Neural progenitor cell (in vitro differentiated cells): ENCODE measurements around the gene MYBPHL. TPM values are rescaled to one million over a fixed set of nuclear protein-coding genes. Genes with fewer than 3 reads are reported as not detected.

Experiments
- DNase-seq: peaks from one replicate; pipeline ENCODE4 v3.0.0-alpha.2; 2016; ENCODE audit warnings: low spot score
- H2AFZ ChIP-seq: fragments of 200-600 bp; sonication (generic); replicated peaks from 2 replicates; pipeline ENCODE4 v1.6.1; 2016; ENCODE audit warnings: antibody characterized with exemption
- H3F3A ChIP-seq: fragments of 200-600 bp; sonication (generic); 2 replicates; pipeline ENCODE4 v1.6.1; 2016; ENCODE audit warnings: antibody characterized with exemption, low read depth
- H3K27ac ChIP-seq: fragments of 200-600 bp; sonication (generic); 2 replicates; pipeline ENCODE4 v1.5.1; 2016; ENCODE audit warnings: mild to moderate bottlenecking
- H3K27me3 ChIP-seq: fragments of 200-600 bp; sonication (generic); 2 replicates; pipeline ENCODE4 v1.6.1; 2016; ENCODE audit warnings: mild to moderate bottlenecking, moderate library complexity
- H3K36me3 ChIP-seq: fragments of 200-600 bp; sonication (generic); 2 replicates; pipeline ENCODE4 v1.5.1; 2016
- H3K4me1 ChIP-seq: fragments of 200-600 bp; sonication (generic); 2 replicates; pipeline ENCODE4 v1.6.1; 2016; ENCODE audit warnings: mixed run types
- H3K4me2 ChIP-seq: fragments of 200-600 bp; sonication (generic); 2 replicates; pipeline ENCODE4 v1.6.1; 2016
- H3K4me3 ChIP-seq: fragments of 200-600 bp; sonication (generic); 2 replicates; pipeline ENCODE4 v1.5.1; 2016
- H3K79me2 ChIP-seq: fragments of 200-600 bp; sonication (generic); 2 replicates; pipeline ENCODE4 v1.6.1; 2016; ENCODE audit warnings: low read depth
- H3K9ac ChIP-seq: fragments of 200-600 bp; sonication (generic); 2 replicates; pipeline ENCODE4 v1.6.1; 2016
- H3K9me3 ChIP-seq: fragments of 200-600 bp; sonication (generic); 2 replicates; pipeline ENCODE4 v1.5.1; 2016; ENCODE audit warnings: low read depth
- H4K20me1 ChIP-seq: fragments of 200-600 bp; sonication (generic); 2 replicates; pipeline ENCODE4 v1.6.1; 2016; ENCODE audit warnings: low read depth
- H3K27ac Mint-ChIP-seq: 3 replicates; pipeline ENCODE4 v1.8.0; 2021; ENCODE audit warnings: mixed read lengths
- H3K27me3 Mint-ChIP-seq: 2 replicates; pipeline ENCODE4 v1.8.0; 2022; ENCODE audit warnings: low read depth, mild to moderate bottlenecking, inconsistent platforms, moderate library complexity, mixed read lengths; ENCODE audit not compliant: insufficient read depth
- H3K36me3 Mint-ChIP-seq: 3 replicates; pipeline ENCODE4 v1.8.0; 2021; ENCODE audit warnings: mixed read lengths
- H3K4me1 Mint-ChIP-seq: 3 replicates; pipeline ENCODE4 v1.8.0; 2021; ENCODE audit warnings: mixed read lengths
- H3K4me3 Mint-ChIP-seq: 3 replicates; pipeline ENCODE4 v1.8.0; 2021; ENCODE audit warnings: mild to moderate bottlenecking, moderate library complexity, mixed read lengths
- H3K9me3 Mint-ChIP-seq: 3 replicates; pipeline ENCODE4 v1.8.0; 2020; ENCODE audit warnings: mixed read lengths
- CTCF ChIP-seq: fragments of 200-600 bp; sonication (generic); IDR thresholded peaks from 2 replicates; pipeline ENCODE4 v1.5.1; 2017; ENCODE audit warnings: antibody characterized with exemption, mild to moderate bottlenecking
- EZH2 ChIP-seq: fragments of 200-600 bp; sonication (generic); IDR thresholded peaks from 2 replicates; pipeline ENCODE4 v1.6.1; 2017; ENCODE audit warnings: antibody characterized with exemption, mild to moderate bottlenecking, moderate library complexity
- EZH2phosphoT487 ChIP-seq: fragments of 200-600 bp; sonication (generic); IDR thresholded peaks from 2 replicates; pipeline ENCODE4 v1.6.1; 2017; ENCODE audit warnings: antibody characterized with exemption
- total RNA-seq: library from RNA; depleted of rRNA; stranded (reverse); fragments of >200 nt; gene quantifications from 2 replicates; pipeline ENCODE4 v1.2.3, GENCODE V29; 2015; ENCODE audit warnings: low replicate concordance

Gene MYBPHL
- total RNA-seq, 1 donor from 2014 or later = not detected

- no peak overlapping the region for H3K4me2 ChIP-seq
- Mint-ChIP-seq H3K36me3 (peaks cover 32% of the 10 kb centered on the region), H3K4me1 (no peaks in the 10 kb centered on the region), H3K27me3 (no peaks in the 10 kb centered on the region), H3K9me3 (no peaks in the 10 kb centered on the region), H3K4me3 (no peak overlapping the region), H3K27ac (no peak overlapping the region)
- no peaks in the 10 kb centered on the region for H3K9me3 ChIP-seq
- H3K9ac ChIP-seq = no peak overlapping the region
- H3K27me3 ChIP-seq = no peaks in the 10 kb centered on the region
- TF ChIP-seq EZH2phosphoT487 (no peak), CTCF (no peak), EZH2 (no peak)
- no peak overlapping the region for H3K4me3 ChIP-seq
- no peak overlapping the region for H3K27ac ChIP-seq
- no peaks in the 10 kb centered on the region for H3K4me1 ChIP-seq
- H4K20me1 ChIP-seq = no peaks in the 10 kb centered on the region
- DNase-seq = no peak
- H3K36me3 ChIP-seq = no peaks in the 10 kb centered on the region
- H2AFZ ChIP-seq = no peak overlapping the region
- no peaks in the 10 kb centered on the region for H3F3A ChIP-seq
- H3K79me2 ChIP-seq = no peaks in the 10 kb centered on the region
Observed at GRCh38 chr1:109314795-109315194, 8.0 kb upstream of the MYBPHL start.

- H3K27ac ChIP-seq = no peak overlapping the region
- Mint-ChIP-seq H3K4me3 (no peak overlapping the region), H3K36me3 (peaks cover 27% of the 10 kb centered on the region), H3K27me3 (no peaks in the 10 kb centered on the region), H3K9me3 (no peaks in the 10 kb centered on the region), H3K27ac (no peak overlapping the region), H3K4me1 (no peaks in the 10 kb centered on the region)
- TF ChIP-seq EZH2 (no peak), CTCF (no peak), EZH2phosphoT487 (no peak)
- no peak for DNase-seq
- H4K20me1 ChIP-seq = no peaks in the 10 kb centered on the region
- H3K4me3 ChIP-seq = no peak overlapping the region
- peaks cover under 1% of the 10 kb centered on the region for H3K4me1 ChIP-seq
- peaks cover 5% of the 10 kb centered on the region for H3F3A ChIP-seq
- H3K9me3 ChIP-seq = no peaks in the 10 kb centered on the region
- H3K9ac ChIP-seq = no peak overlapping the region
- H3K4me2 ChIP-seq = no peak overlapping the region
- no peaks in the 10 kb centered on the region for H3K27me3 ChIP-seq
- H2AFZ ChIP-seq = no peak overlapping the region
- H3K36me3 ChIP-seq = no peaks in the 10 kb centered on the region
- H3K79me2 ChIP-seq = no peaks in the 10 kb centered on the region
Observed at GRCh38 chr1:109312978-109313775, 6.4 kb upstream of the MYBPHL start.

GRCh38 chr1:109312246-109312645, 5.4 kb upstream of the MYBPHL start:
- H3K27ac Mint-ChIP-seq = peak overlapping the region; percentile 55

More at GRCh38 chr1:109312246-109312645, 5.4 kb upstream of the MYBPHL start:
- H3K36me3 Mint-ChIP-seq = peaks cover 27% of the 10 kb centered on the region
- Histone ChIP-seq H3K9me3 (no peaks in the 10 kb centered on the region), H2AFZ (no peak overlapping the region), H3K27ac (no peak overlapping the region), H3K4me1 (peaks cover 10% of the 10 kb centered on the region), H3K4me3 (no peak overlapping the region), H3K4me2 (no peak overlapping the region), H3K27me3 (no peaks in the 10 kb centered on the region), H3K79me2 (no peaks in the 10 kb centered on the region), H3K9ac (no peak overlapping the region), H3K36me3 (no peaks in the 10 kb centered on the region), H3F3A (peaks cover 14% of the 10 kb centered on the region), H4K20me1 (no peaks in the 10 kb centered on the region)
- no peaks in the 10 kb centered on the region for H3K9me3 Mint-ChIP-seq
- TF ChIP-seq EZH2 = no peak
- no peak for TF ChIP-seq CTCF
- TF ChIP-seq EZH2phosphoT487 = no peak
- peaks cover 6% of the 10 kb centered on the region for H3K4me1 Mint-ChIP-seq
- H3K27me3 Mint-ChIP-seq = no peaks in the 10 kb centered on the region
- H3K4me3 Mint-ChIP-seq = no peak overlapping the region
- DNase-seq = no peak
